Neural cell (in vitro differentiated cells): ENCODE data around the gene FOXO1.

Experiments used
- CTCF ChIP-seq: fragments of 450-650 bp; IDR thresholded peaks from 2 replicates; pipeline ENCODE4 v1.5.1; 2014; ENCODE audit warnings: antibody characterized with exemption, mild to moderate bottlenecking, moderate library complexity; ENCODE audit not compliant: poor library complexity, severe bottlenecking
- POLR2AphosphoS5 ChIP-seq: IDR thresholded peaks from 2 replicates; pipeline ENCODE4 v1.6.1; 2012

- TF ChIP-seq POLR2AphosphoS5 = no peak
- TF ChIP-seq CTCF = no peak
Measured at GRCh38 chr13:40596484-40596883, 70.0 kb downstream of the FOXO1 start.
